Activated CD4-positive, alpha-beta T cell treated with anti-CD3 and anti-CD28 coated beads for 1 hour (primary cell): ENCODE data around the gene ADAMTSL1.

ENCODE experiments used
- DNase-seq: peaks from one replicate; pipeline ENCODE4 v3.0.0-alpha.2; 2020

Gene ADAMTSL1

DNA sequence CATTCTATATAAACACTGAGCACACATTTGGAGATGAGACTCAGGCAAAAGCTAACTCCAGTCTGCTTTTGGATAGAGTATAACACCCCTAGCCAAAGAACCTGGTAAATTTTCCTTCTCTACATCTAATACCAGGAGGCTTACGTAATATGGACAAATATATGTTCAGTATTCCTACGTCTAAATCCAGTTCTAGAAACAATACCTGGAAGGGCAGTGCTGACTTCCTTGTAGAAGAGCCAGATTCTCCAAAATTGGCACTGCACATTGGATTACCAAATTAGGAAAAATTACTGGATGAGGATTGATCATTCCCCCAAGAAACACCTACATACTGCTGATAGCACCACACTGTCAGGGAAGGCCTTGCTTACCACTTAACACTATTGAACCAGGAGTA, 311.7 kb downstream of the ADAMTSL1 start:
- DNase-seq: no peak

DNA sequence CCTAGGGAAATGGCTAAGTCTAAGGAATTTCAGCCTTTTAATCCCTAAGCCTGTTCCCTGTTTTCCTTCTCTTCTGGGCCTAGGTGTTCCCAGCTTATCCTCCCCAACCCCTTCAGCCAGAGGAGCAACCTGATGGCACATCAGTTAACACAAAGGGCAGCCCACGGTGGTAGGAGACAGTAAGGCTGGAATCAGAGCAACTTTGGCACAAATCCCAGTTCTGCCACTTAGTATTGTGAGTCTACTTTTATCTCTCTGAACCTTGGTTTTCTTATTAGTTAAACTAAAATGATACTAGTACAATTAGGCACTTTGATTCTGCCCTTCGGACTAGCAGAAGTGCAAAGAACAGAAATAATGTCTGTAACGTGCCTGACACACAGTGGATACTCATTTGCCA, 312.2 kb downstream of the ADAMTSL1 start:
- no peak for DNase-seq

DNA sequence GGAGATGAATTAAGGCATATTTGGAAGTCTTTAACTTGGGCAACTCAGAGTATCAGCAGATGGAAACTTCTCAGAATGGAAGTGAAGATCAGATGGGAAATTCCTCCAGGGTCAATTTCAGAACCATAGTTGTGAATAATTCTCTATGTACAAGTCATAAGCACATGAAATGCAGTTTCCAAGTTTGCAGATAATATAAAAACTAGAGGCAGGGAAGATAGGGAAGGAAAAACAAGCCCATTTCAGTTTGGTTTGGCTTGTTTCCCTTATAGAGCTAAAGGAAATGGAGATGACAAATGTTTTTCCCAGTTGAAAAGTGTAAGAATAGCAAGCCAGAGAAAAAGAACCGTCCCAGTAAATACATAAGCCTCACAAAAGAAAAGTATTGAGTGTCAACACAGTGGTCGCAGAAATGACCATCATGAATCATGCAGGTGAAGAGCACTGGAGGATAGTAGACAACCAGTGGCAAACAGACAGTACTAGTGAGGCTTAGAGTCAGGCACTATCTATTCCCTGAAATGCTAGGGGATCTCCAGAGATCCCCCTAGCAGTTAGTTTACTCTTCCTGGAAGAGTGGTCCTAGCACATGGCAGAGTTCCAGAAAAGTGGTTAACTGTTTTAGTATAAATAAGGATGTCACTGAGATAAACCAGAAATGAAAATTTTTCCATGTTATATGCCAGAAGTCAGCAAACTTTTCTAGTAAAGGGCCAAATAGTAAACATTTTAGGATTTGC, 313.1 kb downstream of the ADAMTSL1 start:
- no peak for DNase-seq

DNA sequence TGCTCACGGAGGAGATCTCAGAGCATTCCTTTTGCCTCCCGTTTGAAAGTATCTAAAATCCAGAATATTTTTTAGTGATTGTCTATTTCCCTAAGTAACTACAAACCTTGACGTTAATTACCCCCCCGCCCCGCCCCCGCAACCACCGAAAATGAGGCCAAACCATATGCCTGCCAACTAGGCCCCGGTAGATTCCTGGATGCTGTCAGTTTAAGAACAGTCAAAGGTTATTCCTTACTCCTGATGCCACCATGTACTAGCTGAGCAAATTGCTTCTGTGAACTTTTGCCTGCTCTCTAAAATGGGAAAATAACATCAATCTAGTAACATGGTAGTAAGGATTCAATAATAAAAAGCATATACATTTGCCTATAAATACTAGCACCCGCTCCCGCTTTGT, 314.3 kb downstream of the ADAMTSL1 start:
- DNase-seq: no peak

DNA sequence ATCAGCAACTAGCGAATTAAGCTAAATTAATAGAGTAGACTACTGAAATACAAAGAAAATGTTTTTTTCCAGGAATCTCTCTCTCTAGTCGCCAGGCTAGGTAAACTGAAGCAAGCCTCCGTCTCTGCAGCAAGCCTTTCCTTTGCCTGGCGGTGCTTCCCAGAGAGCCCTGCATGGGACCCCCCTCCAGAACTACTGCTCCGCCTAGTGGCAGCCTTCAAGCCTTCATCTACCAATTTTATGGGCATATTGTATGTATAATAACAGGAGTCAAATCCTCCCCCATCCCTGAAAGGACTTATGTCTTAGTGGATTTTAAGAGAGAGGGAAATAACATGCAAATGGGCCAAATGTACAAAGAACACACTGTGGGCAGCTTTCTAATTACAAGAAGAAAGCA, 317.1 kb downstream of the ADAMTSL1 start:
- DNase-seq: no peak

DNA sequence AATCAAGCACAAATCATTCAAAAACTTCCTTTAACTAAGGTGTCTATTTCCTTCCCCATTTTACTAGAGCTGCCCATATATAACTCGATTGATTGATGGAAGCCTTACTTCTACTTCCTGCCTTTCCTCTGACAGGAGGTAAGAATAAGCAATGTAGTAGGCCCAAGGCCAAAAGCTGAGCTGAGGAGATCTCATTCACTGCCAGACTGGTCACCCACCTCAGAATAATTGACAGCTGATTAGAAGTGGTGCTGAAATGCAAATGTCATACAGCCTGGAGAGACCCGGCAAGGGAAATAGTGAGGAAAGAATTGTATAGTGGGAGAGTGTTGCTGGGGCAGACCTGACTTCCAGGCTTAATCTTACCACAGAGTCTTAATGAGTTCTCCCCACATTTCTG, 319.2 kb downstream of the ADAMTSL1 start:
- DNase-seq: no peak

DNA sequence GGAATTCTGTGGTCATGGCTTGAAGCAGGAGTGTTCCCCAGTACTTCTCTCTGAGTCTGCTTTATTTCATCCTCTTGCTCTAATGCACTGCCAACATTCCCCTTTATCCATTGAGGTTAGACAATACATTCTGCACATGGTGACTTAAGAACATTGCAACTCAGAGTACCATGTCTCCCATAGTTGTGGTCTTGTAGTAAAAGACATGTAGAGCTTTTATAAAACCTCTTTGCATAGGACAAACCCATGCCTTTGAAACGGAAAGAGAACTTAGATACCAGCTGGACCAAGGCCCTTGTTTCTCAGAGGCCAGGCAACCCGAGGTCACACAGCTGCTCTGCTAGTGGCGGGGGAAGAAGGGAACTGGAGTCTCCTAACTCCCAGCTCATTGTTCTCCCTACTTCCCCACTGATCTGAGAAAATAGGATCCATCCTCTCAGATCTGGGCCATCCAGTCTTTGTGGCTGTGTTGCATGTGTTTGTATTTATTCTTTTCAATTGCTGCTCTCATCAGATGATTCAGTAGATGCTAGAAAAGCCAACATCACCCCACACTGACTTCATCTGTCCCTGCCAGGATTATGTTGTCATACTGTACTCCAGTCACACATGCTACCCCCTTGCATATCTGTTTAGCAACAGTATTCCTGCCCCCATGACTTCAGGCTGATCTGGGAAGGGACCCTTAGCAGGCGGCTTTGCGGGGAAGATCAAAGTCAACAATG, 322.2 kb downstream of the ADAMTSL1 start:
- DNase-seq: no peak

DNA sequence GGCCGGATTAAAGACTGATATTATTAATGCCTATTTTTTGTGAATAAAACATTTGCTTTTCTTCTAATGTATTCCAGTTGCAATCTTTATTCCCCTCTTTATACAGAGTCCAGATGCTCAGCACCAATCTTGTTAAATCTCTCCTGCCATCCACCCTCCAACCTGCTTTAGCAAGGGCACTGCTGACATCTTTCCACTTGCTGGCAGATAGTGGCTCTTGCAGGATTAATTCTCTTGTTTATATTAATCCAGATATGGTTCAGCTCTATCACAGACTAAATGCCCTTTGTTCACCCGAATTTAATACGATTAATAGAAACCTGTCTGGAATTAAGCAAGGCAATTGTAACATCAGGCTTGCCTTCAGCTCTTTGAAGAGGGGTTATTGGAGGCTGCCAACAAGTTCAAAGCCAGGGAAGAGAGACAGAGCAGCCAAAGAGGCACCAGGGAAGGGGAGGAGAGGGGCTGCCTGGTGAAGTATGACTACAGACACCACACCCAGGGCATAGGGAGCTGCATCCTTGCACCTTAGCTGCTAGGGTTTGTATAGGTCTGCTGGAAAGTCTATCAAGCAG, 322.8 kb downstream of the ADAMTSL1 start:
- DNase-seq: no peak

DNA sequence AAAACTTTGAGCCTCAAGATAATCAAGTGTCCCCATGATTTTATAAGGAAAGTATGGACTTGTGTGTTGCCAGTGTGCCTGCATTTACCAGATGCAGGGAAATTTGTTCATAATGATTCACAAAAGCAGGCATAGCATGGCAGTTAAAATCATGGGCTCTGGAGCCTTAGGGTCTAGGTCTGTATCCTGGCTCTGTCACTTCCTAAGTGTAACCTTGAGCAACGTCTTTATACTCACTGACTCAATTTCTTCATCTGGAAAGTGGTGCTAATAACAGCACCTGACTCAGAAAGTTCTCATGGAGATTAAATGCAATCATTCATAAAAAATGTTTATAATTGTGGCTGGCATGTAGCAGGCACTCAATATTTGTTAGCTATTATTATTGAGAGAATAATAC, 324.2 kb downstream of the ADAMTSL1 start:
- DNase-seq: no peak

DNA sequence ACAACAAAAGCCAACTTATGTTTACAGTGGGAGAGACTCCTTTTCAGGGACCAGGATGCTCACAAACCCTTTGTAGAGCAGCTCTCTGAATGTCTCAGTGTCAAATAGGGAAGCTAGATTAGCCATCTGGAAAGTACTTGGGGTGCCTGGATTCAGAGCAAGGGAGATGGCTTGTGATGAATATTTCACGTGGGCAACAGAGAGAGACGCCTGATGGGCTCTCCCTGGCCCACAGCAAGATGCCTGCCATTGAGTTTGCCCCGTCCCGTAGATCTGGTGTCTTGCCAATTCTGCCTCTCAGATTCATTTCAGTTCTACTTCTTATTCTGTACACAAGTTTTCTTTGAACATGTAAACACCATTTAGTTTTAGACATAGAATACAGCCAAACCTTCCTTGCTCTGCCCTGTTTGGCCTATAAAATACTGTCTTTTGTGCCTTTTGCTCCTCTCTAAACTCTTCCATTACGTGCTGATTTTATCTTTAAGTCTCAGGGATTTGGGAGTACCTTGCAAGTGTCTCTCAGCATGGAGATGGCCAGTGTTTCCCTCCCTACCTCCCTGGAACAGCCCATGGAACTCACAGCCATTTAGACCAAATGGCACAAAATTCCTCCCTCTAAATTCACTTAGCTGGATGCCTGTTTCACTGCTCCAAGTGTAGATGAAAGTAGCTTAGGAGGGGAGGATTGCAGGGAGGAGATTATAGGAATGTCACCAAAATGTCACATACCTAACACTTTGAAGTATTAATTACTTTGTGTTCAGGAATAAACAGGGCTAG, 324.7 kb downstream of the ADAMTSL1 start:
- no peak for DNase-seq

DNA sequence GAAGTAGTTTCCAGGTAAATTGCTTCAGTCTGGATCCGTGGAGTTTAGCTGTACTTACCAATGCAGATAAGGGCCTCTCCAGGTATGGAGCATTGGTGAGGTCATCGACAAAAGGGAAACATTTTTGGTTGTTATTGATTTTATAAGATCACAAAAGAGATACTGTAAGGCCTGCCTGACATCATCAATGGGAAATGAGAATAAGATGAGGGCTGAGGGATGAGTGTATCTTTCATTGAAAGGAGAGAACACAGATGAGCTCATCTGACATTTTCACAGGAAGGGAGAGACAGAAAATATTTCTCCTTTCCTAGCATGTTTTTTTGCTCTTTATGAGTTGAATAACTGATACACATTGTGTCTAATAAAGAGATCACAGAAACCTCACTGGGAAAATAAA, 325.5 kb downstream of the ADAMTSL1 start:
- DNase-seq: no peak

DNA sequence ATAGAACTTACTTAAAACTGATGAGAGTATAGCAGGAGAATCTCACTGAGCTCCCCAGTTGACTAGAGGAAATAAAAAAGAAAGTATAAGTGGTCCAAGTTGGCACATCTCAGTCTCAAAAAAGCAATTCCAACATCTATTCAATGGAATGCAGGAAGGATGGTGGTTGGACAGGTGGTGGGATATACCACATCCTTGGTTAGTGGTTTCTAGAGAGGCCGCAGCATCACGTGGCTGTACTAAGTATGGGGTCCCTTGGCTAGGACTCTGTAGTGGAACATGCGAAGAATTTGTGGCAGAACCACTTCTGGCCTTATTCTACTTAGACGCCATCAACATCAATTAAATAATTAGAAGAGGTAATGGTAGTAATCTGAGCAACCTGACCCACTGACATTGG, 326.6 kb downstream of the ADAMTSL1 start:
- no peak for DNase-seq

DNA sequence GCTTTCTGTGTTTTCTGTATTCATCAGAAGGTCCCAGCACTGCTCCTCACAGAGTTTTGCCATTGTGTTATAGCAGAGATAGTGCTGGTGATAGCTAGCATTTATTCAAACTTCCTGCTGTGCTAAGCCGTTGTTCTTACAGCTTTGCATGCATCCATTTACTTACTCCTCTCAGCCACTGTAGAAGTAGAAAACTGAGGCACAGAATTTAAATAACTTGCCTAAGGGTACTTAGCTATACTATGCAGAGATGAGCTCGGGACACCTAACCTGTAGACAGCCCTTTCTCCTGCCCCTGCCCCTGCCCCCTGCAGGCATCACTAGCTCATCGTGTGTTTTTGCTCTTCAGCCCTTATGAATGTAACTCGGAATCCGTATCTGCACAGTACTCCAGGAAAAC, 331.4 kb downstream of the ADAMTSL1 start:
- no peak for DNase-seq

DNA sequence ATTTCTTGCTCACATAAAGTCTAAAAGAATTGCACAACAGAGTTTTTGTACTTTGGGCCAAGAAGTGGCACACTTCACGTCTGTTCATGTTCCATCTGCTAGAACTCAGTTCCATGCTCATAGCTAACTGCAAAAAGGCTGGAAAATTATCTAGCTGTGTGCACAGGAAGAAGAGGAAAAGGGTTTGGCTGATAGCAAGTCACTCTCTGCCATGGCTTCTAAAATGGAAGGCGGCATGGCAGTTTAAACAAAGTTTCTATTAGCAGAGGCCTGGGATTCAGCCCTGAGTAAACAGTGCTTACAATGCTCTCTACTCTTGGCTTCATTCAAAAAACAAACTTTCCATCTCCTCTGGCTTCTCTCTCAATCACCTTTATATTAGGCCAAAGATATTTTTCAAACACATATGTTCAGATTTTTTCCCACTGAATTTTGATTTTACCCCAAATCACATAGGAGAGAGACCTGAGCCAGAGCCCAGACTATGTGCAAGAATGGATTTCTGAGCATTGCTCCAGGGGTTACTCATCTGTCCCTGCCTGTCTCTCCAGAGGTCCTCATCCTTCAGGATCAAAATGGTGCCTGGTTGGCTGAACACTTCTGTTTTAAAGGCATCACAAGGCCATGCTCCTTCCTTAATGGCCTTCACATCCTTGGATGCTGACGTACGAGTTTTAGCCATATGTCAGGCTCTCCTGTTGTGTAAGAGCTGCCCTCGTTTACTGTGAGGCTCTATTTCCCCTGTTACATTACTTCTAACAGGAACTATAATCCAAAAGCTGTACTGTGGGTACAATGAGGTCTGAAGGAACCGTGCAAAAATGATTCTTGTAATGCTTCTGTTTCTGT, 332.5 kb downstream of the ADAMTSL1 start:
- DNase-seq: no peak

DNA sequence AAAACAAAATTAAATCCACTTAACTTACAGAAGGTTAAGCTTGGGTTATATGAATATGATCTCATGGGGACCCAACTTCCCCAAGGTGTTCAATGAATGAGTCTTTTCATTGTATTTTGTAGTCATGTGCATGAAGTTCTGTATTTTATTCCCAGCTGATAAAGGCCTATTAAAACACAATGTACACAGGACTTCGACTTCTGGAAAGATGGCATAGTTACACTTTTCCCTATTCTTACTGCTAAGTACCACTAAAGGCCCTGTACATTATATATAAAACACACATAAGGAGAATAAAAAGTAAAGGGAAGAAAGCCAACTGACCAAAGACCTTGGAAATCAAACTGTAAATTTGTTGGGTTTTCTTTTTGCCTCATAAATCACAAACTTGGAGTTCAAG, 336.6 kb downstream of the ADAMTSL1 start:
- DNase-seq: no peak

DNA sequence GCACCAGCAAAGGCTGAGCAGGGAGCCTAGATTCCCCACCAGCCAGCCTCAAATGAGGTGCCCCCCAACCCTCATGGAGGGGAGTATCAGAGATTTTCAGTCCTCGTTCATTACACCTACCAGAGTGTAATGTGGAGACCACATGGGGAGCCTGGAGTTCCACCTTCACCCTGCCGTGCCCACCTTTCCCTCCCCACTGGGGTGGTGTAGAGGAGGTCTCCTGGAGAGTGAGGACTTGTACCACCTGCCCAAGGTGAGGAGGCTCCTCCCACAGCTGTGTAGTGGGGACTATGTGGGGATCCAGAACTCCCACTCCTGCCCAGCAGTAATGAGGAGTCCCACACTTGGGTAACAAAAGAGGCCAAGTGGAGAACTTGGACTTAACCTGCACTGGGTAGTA, 337.2 kb downstream of the ADAMTSL1 start:
- DNase-seq: no peak

DNA sequence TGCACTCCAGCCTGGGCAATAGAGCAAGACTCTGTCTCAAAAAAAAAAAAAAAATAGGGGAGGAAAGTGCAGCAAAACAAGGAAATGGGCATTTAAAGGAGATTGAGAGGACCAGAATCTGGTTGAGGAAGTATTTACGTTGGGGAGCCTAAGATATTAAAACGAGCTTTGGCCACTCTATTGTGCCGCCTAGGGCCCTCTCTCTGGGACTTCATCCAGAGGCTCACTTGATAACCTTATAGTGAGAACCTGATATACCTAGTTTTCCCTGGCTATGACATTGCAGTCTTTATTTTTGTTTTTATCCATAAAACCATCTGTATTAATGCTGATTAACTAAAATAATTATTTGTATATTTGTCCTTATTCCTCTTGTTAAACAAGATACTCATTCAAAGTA, 345.5 kb downstream of the ADAMTSL1 start:
- no peak for DNase-seq

DNA sequence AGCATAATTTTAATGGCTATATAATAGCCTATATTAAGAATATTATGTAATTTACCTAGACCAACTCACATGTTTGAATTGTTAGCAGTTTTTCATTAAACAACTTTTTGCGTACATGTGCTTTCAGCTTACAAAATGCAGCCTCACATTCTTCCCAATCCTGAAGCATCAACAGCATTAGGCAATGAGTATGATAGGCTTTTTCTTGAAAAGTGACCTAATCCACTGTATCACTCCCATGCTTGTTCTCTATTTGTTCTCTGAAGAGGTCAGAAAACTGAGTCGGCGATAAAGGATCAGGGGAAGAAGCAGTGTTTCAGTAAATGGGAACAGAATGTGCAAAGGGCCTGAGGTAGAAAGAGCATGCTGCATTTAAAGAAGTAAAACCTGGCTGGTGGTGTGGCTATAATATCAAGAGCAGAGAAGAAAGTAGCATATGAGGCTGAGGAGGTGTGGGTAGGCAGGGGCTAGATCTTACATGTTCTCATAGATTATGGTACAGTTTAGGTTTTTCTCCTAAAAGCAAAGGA, 346.7 kb downstream of the ADAMTSL1 start:
- no peak for DNase-seq

DNA sequence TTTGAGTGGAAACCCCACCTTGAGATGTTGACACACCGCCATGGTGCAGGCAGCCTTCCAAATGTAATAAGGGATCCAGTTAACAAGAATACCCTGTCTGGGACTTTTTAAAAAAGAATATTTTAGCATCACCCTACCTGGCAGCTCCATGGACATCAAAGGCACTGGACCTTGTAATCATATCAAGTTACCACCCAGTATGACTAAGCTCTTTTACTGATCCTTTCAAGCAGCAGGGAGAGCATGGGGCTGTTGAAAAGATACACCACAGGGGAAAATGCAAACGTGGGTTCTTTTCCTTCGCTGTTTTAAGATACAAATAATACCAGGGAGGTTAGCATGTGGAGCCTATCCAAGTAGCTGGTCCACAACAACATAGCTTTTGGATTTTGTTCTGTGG, 347.8 kb downstream of the ADAMTSL1 start:
- DNase-seq: no peak

DNA sequence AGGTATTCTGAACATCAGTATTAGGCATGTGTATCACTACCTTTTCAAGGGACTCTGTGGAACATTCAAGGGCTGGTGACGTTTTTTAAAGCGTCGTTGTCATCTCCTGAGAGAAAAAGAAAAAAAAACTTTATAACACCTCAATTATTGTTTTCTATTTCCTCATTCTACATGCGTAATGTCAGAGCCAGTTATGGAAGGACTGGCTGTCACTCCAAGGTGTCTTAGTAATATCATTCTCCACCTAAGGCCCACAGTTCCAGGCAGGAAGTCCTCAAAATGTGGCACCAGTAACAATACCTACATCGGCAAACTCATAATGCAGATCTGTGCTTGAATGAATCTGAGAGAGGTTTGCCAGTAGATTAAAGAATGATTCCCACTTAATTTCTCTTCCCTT, 348.9 kb downstream of the ADAMTSL1 start:
- no peak for DNase-seq

DNA sequence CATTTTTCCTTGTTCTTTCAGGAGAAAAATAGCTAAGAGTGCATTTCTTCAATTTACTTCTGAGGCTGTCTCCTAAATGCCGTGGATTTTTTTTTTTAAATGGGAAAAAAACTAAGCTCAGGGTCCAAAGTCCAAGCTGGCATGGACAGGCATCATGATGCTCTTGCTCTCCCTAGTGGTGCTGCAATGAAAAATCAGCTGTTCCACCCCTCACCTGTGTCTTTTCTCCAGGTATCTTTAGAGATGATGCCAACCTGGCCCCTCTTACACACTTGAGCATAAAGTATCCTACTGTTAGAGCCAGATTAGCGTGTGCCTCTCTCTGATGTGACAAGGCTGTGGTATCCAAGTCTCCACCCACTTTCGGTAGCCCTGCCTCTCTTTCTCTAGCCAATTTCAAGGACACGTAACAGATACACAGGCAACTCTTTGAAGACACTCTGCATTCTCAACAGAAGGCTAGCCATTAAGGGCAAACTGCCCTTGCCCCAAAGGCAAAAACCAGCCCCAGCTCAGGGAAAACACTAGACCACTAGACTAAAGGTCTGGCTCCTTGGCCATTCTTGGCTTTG, 350.2 kb downstream of the ADAMTSL1 start:
- DNase-seq: no peak

DNA sequence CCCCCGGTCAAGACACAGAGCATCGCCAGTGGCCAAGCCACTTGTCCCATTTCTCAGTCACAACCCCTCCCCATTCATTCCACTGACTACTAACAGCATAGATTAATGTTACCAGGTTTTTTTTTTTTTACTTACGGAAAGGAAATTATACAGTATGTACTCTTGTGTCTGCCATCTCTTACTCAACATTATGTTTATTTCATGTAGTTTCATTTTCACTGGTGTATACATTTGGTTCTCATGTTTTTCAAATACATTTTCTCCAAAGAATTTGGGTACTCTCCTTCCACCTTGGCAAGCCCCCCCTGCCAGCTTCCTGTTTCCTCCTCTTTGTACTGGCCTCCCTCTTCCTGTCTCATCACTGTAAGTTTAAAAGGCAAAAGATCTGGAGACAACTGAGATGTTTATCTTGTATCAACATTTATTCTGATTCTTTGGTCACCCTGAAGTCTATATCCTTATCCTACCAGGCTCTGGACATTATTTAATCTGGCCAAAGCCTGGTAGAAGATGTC, 351.8 kb downstream of the ADAMTSL1 start:
- DNase-seq: no peak
